Upper lobe of right lung (tissue), 1 donor: ENCODE measurements around the gene OCA2. TPM values are rescaled to one million over a fixed set of nuclear protein-coding genes. Genes with fewer than 3 reads are reported as not detected.

Source experiments
- ATAC-seq: fragments of 200-7000 bp; cut with Tn5 transposase; one replicate; pipeline ENCODE4 v1.9.1; 2020; ENCODE audit warnings: mild to moderate bottlenecking, moderate library complexity
- DNase-seq: peaks from one replicate; pipeline ENCODE4 v3.0.0-alpha.2; 2020
- H3K27ac ChIP-seq: fragments of 200-600 bp; one replicate; pipeline ENCODE4 v1.8.0; 2022
- H3K27me3 ChIP-seq: fragments of 200-600 bp; one replicate; pipeline ENCODE4 v1.8.0; 2022; ENCODE audit warnings: mild to moderate bottlenecking
- H3K36me3 ChIP-seq: fragments of 200-600 bp; one replicate; pipeline ENCODE4 v1.8.0; 2022
- H3K4me1 ChIP-seq: fragments of 200-600 bp; one replicate; pipeline ENCODE4 v1.8.0; 2022
- H3K4me3 ChIP-seq: fragments of 200-600 bp; one replicate; pipeline ENCODE4 v1.8.0; 2022; ENCODE audit warnings: mild to moderate bottlenecking
- H3K9me3 ChIP-seq: fragments of 200-600 bp; one replicate; pipeline ENCODE4 v1.8.0; 2022
- CTCF ChIP-seq: fragments of 200-600 bp; IDR thresholded peaks from one replicate; pipeline ENCODE4 v1.8.0; 2022; ENCODE audit warnings: antibody characterized with exemption
- intact Hi-C: fragments of 100-400 bp; cut with DNase I; formaldehyde crosslinking; loops from one replicate; pipeline ENCODE4 v1.11.0; 2022
- total RNA-seq: library from RNA; stranded (reverse); fragmentation: NEBNext Ultra II Directional; extraction: Animal tissue kit (Norgen Biotek cat#: 25700); gene quantifications from one replicate; pipeline ENCODE4 v1.2.1, GENCODE V29; 2021
- donor health status: DM: no; HTN: yes; CAD: no; lungs with severe emphysema.

OCA2 gene
- total RNA-seq, 1 donor from 2014 or later, result 0.55 TPM

- Histone ChIP-seq H3K27ac (no peak overlapping the region), H3K4me1 (no peaks in the 10 kb centered on the region), H3K4me3 (no peak overlapping the region), H3K27me3 (no peaks in the 10 kb centered on the region), H3K36me3 (peaks cover 59% of the 10 kb centered on the region), H3K9me3 (no peaks in the 10 kb centered on the region)
- DNase-seq, result peak; percentile 78
- TF ChIP-seq CTCF, result no peak
- intact Hi-C loops, result no loop called here
- peak; percentile 73 for ATAC-seq
Measured at GRCh38 chr15:28128031-28128430, 28.9 kb upstream of the OCA2 start.

GRCh38 chr15:28127036-28127435 lies 27.9 kb upstream of the OCA2 start:
- ATAC-seq (no peak), DNase-seq (peak; percentile 41)
- H3K36me3 ChIP-seq, result peaks cover 55% of the 10 kb centered on the region
- H3K9me3 ChIP-seq, result no peaks in the 10 kb centered on the region
- H3K27ac ChIP-seq, result no peak overlapping the region
- no peaks in the 10 kb centered on the region for H3K4me1 ChIP-seq
- intact Hi-C loops, result no loop called here
- no peak for TF ChIP-seq CTCF
- no peaks in the 10 kb centered on the region for H3K27me3 ChIP-seq
- H3K4me3 ChIP-seq, result no peak overlapping the region

GRCh38 chr15:28125673-28126651 lies 26.8 kb upstream of the OCA2 start:
- ATAC-seq (peak; percentile 28), DNase-seq (peak; percentile 39)
- TF ChIP-seq CTCF, result peak; percentile 69
- Histone ChIP-seq H3K4me1 (no peaks in the 10 kb centered on the region), H3K9me3 (no peaks in the 10 kb centered on the region), H3K4me3 (no peak overlapping the region), H3K27ac (no peak overlapping the region), H3K36me3 (peaks cover 52% of the 10 kb centered on the region), H3K27me3 (no peaks in the 10 kb centered on the region)
- intact Hi-C loops, result no loop called here

GRCh38 chr15:28124841-28125240 lies 25.7 kb upstream of the OCA2 start:
- H3K36me3 ChIP-seq, result peaks cover 53% of the 10 kb centered on the region
- no peak for TF ChIP-seq CTCF
- no peaks in the 10 kb centered on the region for H3K9me3 ChIP-seq
- peak; percentile 58 for DNase-seq
- H3K27me3 ChIP-seq, result no peaks in the 10 kb centered on the region
- H3K4me1 ChIP-seq, result no peaks in the 10 kb centered on the region
- intact Hi-C loops, result no loop called here
- no peak overlapping the region for H3K4me3 ChIP-seq
- no peak overlapping the region for H3K27ac ChIP-seq
- no peak for ATAC-seq

- H3K9me3 ChIP-seq, result no peaks in the 10 kb centered on the region
- ATAC-seq (peak; percentile 86), DNase-seq (peak; percentile 73)
- H3K36me3 ChIP-seq, result peaks cover 60% of the 10 kb centered on the region
- H3K27ac ChIP-seq, result no peak overlapping the region
- H3K4me3 ChIP-seq, result no peak overlapping the region
- intact Hi-C loops, result no loop called here
- H3K27me3 ChIP-seq, result no peaks in the 10 kb centered on the region
- no peaks in the 10 kb centered on the region for H3K4me1 ChIP-seq
- peak; percentile 63 for TF ChIP-seq CTCF
Measured at GRCh38 chr15:28123408-28124023, 24.4 kb upstream of the OCA2 start.
